22Rv1 (cell line): ENCODE results near the gene NXPE1.

Experiments used
- H3K27ac ChIP-seq: fragments of 450-650 bp; 2 replicates; pipeline ENCODE4 v1.5.1; 2017
- CTCF ChIP-seq: fragments of 450-650 bp; IDR thresholded peaks from 2 replicates; pipeline ENCODE4 v1.5.1; 2017; ENCODE audit warnings: mild to moderate bottlenecking
- ZFX ChIP-seq: fragments of 450-650 bp; IDR thresholded peaks from 2 replicates; pipeline ENCODE4 v1.6.1; 2017; ENCODE audit warnings: antibody characterized with exemption, borderline replicate concordance

The NXPE1 gene

GRCh38 chr11:114586797-114587196 lies 27.1 kb upstream of the NXPE1 start:
- TF ChIP-seq CTCF, result no peak
- TF ChIP-seq ZFX, result no peak
- H3K27ac ChIP-seq, result no peak overlapping the region

GRCh38 chr11:114571712-114572111 lies 12.0 kb upstream of the NXPE1 start:
- no peak overlapping the region for H3K27ac ChIP-seq
- no peak for TF ChIP-seq ZFX
- no peak for TF ChIP-seq CTCF

- TF ChIP-seq ZFX (no peak), CTCF (no peak)
- H3K27ac ChIP-seq, result no peak overlapping the region
Observed at GRCh38 chr11:114569801-114570200, 10.1 kb upstream of the NXPE1 start.

GRCh38 chr11:114566276-114566675 lies 6.6 kb upstream of the NXPE1 start:
- no peak for TF ChIP-seq CTCF
- no peak for TF ChIP-seq ZFX
- no peak overlapping the region for H3K27ac ChIP-seq

- TF ChIP-seq CTCF (no peak), ZFX (no peak)
- no peak overlapping the region for H3K27ac ChIP-seq
Observed at GRCh38 chr11:114564831-114565230, 5.2 kb upstream of the NXPE1 start.

- TF ChIP-seq CTCF (no peak), ZFX (no peak)
- H3K27ac ChIP-seq, result no peak overlapping the region
Observed at GRCh38 chr11:114563077-114563476, 3.4 kb upstream of the NXPE1 start.

GRCh38 chr11:114562166-114562916 lies 2.7 kb upstream of the NXPE1 start:
- H3K27ac ChIP-seq, result no peak overlapping the region
- TF ChIP-seq ZFX, result no peak

- no peak overlapping the region for H3K27ac ChIP-seq
- TF ChIP-seq CTCF (no peak), ZFX (no peak)
Observed at GRCh38 chr11:114556135-114556534, 3.5 kb downstream of the NXPE1 start.
